Inferior parietal cortex (tissue), 1 donor: Measurements from ENCODE around the gene HS3ST4.
A peak's percentile ranks its signal among the peaks of the same experiment; 100 is the strongest.
"Not testable (repeated sequence)": the region's sequence is repeated elsewhere in the genome, so short reads cannot be mapped to it uniquely, and the experiment has no call there.

Experiments
- DNase-seq: peaks from one replicate; pipeline ENCODE4 v3.0.0-alpha.2; 2016; ENCODE audit errors: extremely low spot score

The HS3ST4 gene

DNA sequence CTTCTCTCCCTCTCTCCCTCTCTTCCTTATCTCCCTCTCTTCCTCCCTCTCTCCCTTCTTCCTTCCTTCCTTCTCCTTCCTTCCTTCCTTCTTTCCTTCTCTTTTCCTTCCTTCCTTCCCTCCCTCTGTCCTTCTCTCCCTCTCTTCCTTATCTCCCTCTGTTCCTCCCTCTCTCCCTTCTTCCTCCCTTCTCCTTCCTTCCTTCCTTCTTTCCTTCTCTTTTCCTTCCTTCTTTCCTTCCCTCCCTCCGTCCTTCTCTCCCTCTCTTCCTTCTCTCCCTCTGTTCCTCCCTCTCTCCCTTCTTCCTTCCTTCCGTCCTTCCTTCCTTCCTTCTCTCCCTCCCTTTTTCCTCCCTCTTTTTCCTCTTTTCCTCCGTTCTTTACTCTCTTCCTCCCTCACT lies 38.6 kb downstream of the HS3ST4 start:
- no peak for DNase-seq

DNA sequence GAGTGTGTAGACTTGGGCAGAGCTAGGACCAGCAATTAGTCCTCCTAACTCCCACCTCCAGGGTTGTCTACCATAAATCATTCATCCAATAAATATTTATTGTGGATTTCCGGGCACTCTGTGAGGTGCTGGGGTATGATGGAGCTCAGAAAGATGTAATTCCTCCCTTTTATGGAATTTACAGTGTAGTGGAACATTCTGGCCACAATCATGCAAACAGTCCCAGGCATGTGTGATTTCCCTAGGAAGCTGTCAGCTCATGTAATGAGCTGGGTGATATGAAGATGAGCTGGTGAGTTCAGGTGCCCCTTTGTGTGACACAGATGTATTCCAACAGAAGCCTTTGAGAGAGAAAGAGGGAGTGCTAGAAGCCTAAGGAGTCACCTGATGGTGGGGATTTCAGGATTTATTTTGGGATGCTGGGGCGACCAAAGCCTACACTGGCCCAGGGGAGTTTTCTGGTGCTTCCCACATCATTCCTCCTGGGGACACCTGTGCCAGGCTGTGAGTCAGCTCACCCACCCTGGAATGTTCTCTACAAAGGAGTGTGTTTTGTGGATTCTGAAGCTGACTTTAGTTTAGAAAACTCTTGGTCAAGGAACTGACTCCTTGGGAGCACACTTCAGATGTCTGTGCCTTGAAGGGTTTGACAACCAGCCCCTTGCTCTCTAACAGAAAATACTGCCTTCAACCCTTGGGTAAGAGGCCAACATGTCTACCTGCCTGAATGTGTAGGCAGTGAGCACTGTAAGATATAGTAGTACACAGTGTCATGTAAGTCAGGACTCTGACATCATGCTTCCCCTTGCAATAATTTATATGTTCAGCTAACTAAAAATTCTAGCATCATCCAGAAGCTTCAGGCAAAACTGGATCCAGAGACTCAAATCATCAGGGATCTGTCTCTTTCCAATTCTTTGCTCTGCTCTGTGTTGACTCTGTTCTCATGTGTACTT lies 42.9 kb downstream of the HS3ST4 start:
- no peak for DNase-seq

DNA sequence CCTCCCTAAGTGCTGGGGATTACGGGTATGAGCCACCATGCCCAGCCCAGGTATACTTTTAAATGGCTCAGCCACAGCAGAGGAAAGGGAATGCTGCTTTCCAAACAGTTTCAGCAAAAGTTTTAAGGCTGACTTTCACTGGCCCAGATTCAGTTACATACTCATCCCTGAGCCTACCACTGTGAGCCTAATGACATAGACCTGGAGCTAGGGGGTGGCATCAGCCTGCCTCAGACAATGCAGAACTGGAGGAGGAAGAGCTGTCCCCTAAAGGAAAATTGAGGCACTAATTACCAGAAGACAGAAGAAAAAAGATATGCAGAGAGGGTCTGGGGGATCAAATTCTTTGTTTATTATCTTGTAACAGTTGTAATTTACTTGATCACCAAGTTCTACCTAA lies 43.9 kb downstream of the HS3ST4 start:
- no peak for DNase-seq

DNA sequence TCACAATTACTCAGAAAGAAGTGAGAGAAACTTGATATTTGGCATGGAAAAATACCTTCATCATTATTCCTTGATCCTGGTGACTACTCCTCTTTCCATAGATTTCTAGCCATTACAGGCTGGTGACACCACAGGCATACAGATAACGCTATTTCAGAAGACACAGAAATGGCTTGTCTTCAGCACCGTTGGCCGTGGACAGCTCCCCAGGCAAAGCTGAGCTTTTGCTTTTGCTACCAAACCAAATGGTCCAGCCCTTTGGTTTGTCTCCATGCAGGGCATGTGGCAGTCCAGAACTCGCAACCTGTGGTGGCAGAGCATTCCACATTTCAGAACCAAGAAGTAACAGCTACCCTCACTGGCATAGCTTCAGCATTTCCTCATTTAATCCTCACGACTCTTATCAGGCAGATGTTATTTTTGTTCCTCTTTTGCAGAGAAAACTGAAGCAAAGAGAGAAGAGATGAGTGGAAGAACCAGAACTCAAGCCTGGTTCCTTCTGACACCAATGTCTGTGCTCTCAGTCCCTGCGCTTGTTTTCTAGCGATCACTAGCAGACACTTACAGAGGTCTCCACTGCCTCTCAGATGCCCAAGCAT lies 55.5 kb downstream of the HS3ST4 start:
- DNase-seq, result no peak

DNA sequence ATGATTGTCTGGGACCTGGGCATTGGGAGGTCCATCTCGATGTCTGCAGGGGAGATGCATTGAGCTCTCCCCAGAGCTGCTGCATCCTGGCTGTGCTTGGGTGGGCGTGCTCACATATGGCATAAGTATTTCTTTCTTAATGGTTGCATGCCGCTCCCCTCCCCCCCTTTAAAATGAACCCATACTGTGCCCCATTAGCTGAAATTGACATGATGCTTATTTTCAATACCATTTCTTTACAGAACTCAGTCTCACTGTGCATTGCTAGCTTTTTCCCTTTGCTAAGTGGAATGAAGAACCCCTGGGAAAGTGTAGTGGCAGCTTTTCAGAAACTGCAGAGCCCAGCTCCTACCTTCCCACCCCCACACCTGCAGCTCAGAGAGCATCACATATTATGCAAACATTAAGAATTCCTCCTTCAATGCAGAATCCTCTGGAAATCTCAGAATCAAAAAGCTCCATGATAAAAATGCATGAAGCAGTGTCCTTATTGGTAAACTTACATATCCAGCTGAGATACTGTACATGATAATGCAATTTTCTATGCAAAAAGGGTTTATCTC lies 56.4 kb downstream of the HS3ST4 start:
- DNase-seq, result no peak

DNA sequence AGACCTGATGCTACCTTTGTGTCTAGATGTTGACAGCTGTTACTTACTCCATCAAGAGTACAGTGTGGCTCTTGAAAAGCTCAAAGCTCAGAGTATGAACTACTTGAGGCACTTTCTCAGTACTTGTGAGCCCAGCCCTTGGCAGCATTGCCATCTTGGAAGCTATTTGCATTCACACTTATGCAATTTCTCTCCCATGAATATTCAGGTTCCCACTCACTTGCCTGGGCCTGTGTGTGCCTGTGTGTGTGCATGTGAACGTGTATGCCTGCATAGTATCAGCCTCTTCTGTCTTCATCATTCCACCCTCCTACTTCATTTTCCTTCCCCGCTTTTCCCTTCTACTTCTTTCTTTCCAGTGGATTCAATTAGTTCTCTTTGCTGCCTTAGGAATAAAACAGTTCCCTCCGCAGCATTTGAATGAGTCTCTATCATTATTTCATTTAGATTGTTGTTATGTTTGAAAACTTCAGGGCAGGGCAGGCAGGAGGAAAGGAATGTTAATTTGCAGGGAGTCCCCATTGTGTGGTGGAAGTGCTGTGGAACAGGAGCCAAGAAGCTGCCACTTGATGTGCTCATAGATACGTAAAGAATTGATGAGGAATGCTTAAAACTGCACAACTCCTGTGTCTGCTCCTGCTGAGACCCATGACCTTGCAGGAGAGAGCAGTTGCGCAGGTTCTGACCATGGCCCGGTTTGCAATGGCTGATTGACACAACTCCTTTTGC lies 58.9 kb downstream of the HS3ST4 start:
- peak; percentile 36 for DNase-seq

DNA sequence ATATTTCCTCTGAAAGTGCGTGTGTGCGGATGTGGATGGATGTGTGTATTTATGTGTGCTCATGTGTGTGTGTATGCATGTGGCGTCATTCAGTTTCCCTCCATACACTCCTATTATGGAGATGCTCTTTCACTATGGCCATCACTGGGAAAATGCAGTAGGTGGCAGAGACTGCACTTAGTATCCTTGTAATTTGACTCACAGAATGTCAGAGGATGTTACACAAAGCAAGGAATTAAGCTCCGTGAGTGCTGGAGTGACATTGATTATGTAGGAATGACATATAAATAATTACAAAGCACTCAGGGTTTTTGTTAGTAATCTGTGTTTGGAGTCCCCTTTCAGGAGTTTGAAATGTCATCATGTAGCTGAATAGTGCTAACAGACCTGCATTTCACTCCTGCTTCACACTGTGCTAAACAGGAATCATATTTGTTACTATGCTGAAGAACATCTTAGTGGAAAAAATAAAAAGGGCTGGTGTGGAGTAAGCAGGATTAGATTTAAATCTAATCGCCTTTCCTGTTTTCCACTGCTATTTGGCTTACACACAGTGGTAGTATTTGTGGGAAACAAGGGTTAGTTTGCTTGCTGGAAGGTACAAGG lies 59.6 kb downstream of the HS3ST4 start:
- DNase-seq, result no peak

DNA sequence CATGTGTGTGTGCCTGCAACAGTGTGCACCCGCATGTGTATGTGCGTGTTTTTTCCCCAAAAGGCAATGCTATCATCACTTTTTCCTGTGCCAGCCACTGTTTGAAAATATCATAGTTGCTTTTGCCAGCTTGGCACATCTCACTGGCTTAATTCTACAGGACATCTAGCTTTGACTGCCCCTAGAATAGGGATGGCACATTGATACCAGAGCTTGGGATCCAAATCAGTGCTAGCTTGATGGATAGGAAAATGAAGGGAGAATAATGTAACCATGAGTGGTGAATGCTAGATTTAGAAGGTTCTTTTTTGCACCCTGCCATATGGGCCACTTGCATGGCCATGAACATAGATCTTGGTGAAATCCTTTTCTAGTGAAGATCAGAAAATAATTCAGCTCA lies 72.7 kb downstream of the HS3ST4 start:
- no peak for DNase-seq

DNA sequence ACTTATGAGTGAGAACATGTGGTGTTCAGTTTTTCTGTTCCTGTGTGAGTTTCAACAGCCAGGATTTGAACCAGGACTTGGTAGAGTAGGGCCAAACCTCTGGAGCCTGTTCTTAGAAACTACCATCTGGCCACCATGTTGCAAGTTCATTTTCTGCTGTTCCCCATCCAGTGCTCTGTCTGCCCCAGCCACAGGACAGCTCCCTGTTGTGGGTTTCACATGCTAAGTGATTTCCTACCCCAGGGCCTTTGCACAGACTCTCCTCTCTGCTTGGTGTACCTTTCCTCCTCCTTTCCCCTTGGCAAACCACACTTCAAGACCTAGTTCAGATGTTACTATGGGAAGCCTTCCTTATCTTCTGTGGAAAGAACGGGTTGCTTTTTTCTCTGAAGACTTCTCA lies 79.5 kb downstream of the HS3ST4 start:
- no peak for DNase-seq

DNA sequence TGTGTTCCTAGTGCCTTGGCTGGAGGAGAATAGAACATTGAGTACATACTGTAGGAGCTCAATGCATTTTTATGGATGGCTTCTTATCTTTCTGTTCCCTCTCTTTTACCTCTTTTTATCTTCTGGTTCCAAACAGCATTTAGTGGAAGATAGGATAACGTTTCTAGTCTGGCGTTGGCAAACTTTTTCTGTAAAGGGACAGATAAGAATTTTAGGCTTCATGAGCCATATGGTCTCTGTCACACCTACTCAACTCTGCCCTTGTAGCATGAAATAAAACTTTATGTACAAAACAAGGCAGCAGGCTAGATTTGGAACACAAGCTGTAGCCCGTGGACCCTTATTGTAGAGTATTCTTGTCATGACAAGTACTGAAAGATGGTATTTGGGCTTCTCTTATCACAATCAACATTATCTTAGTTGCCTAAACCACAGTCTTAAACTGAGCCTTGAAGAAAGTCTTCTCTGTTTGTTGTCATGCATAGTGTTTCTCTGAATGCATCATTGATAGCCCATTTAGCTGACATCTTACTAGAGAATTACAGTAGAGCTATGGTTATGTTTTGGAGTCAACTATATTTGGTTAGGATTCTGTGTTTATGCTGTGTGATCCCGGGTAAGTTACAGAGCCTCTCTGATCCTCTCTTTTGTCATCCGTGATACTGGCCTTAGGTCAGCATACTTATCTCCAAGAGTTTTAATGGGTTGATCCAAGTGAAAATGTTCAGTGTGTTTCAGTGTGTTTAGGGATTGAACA lies 80.2 kb downstream of the HS3ST4 start:
- no peak for DNase-seq

DNA sequence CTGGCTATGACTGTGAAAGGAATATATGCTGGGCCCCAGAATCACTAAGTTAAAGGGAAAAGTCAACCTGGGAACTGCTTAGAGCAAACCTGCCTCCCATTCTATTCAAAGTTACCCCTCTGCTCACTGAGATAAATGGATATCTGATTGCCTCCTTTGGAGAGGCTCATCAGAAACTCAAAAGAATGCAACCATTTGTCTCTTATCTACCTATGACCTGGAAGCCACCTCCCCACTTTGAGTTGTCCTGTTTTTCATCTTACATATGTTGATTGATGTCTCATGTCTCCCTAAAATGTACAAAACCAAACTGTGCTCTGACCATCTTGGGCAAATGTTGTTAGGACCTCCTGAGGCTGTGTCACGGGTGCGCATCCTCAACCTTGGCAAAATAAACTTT lies 84.5 kb downstream of the HS3ST4 start:
- DNase-seq, result not testable (repeated sequence)

DNA sequence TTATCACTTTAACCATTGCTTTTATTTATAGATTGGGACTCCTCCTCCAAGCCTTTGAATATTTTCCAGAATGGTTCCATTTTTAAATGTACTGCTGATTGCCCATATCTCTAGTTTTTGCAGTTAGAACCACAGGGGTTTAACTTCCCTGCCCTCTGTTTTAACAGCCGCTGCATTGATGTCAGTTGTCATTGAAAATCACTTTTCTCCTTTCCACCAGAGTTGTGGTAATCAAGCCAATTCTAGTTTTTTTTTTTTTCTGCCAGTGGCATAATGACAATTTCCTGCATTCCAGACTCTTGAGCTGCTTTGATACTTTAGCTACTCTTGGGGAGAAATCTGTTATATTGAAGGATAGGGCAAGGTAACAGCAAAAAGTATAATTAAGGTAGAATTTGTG lies 91.5 kb downstream of the HS3ST4 start:
- DNase-seq, result no peak

DNA sequence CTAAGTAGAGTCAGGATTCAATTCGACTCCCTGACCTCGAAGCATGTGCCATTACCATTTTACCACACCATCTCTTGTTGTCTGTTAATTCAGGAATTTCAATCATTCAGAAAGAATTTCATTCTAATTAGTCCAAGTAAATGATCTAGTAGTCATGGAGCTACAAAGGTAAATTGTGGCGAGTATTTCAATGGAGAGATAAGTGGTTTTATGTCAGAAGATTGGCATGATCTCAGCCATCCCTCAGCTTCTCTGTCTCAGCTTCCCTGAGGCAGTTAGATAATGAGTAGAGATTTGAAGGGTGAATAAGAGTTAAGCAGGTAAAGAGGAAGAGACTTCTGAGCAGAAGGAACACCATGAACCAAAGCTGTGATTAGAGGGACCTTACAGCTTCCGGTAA lies 93.6 kb downstream of the HS3ST4 start:
- no peak for DNase-seq

DNA sequence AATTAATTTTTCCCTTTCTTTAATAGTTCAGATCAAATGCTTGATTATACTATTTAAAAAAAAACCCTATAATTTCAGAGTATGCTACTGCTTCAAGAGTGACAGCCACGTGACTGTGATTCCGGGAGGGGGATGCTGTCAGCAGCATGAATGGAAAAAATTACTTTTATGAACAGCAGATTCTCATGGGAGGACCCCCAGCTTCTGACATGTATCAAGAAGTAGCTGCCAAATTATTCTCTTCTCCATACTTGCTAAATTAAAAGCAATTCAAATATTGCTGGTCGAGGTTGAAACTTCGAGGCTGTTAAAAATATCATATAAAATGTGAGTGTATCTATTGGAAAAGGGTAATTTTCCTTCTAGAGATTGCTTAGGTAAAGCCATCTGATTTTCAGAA lies 95.0 kb downstream of the HS3ST4 start:
- DNase-seq, result no peak

DNA sequence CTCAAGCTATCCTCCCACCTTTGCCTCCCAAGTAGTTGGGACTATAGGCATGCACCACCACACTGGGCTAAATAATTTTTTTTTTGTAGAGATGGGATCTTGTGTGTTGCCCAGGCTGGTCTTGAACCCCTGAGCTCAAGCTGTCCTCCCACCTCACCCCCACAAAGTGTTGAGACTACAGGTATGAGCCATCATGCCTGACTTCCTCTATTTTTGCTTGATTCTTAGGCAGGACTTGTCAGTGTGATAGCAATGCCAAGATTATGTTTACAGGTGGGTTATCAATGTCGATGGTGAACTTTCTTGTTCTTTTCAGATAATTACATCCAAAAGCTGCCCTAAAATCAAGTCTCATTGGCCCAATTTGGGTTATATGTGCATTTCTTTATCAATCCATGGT lies 96.9 kb downstream of the HS3ST4 start:
- DNase-seq, result no peak

DNA sequence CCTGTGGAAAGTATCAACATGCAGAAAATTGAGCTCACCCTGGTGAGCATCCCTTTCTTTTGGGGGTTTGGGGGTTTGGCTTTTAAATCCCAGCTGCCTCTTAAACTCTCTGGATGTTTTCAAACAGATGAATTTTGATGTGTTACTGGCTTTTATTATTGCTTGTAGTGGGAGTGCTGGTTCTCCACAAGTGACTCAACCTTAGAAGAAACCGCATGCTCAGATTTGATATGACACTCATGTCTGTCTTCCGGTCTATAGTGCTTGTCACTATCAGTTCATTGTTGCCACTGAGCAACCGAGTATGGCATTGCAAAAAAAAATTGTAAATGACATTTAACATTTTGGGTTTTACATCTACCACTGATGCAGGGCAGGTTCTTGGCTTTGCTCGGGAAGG lies 104.5 kb downstream of the HS3ST4 start:
- no peak for DNase-seq

DNA sequence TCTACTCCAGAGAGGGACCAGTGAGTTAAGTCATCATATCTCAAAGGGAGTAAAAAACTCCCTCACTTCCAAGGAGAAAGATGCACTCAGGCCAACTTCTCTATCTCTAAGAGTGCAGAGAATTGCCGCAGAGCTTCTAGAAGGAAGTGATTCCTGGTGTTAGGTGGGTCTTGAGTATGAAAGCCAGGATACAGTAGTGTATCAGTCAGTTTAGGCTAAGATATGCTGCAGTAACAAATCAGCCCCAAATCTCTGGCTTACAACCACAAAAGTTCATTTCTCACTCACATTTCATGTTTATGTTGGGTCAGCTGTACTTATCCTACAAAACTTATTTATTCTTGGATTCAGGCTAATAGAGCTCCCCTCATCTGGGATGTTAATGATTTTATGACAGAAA lies 106.3 kb downstream of the HS3ST4 start:
- no peak for DNase-seq

DNA sequence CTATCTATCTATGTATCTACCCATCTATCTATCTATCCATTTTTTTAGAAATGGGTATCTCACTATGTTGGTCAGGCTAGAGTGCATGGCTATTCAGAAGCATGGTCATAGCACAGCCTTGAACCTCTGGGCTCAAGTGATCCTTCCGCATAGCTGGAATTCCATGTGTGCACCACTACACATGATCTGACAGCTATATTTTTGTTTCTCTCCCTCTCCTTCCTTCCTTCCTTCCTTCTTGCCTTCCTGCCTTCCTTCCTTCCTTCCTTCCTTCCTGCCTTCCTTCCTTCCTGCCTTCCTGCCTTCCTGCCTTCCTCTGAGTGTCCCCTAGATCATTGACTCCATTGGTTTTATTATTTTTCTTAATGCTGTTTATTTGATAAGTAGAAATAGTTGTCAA lies 108.1 kb downstream of the HS3ST4 start:
- no peak for DNase-seq

DNA sequence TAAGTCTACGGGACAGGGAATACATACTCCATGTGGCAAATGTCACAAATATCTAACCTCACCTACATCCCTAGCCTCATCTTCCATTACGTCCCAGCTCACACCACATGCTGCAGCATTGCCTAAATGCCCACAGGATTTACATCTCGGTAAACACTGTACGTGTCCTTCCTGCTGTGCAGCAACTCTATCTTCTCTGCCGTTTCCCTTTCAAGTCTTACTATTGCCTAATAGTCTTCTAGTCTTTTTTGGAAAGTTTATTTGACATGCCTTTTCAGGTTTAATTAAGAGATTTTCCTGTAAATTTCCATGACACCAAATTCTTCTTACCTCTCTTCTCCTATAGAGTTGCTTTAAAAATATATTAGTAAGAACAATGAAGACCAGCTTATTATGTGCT lies 120.5 kb downstream of the HS3ST4 start:
- no peak for DNase-seq

DNA sequence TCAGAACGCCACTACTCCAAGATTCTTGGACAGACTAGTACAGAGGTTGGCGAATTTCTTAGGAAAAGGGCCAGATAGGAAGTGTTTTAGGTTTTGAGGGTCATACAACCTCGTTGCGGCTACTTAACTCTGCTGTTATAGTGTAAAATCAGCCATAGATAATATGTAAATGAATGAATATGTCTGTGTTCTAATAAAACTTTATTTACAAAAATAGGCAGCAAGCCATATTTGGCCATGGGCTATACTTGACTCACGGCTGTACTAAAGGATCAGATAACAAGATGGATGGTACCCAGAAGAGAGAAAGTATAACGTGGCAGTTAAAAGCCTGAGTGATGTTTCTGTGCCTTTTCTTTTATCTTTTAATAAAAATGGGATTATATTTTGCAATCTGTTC lies 125.5 kb downstream of the HS3ST4 start:
- DNase-seq, result no peak

DNA sequence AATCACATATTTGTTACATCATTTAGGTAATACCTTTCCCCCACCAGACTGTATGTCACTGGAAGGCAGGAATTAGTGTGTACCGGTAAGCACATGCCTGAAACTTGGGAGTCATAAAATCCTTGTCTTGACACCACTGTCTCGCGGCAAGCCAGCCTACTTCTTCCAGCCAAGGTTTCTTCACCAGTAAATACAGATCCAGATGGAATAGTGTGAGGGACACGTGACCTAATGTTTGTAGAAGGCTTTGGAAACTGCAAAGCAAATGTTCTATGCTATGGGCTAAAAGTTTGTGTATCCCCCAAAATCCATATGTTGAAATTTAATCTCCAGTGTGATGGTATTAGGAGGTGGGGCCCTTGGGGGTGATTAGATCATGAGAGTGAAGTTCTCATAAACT lies 126.1 kb downstream of the HS3ST4 start:
- DNase-seq, result no peak
